Measurements from ENCODE around the gene ISLR. TPM values are rescaled to one million over a fixed set of nuclear protein-coding genes. Genes with fewer than 3 reads are reported as not detected.

The ISLR gene
- polyA plus RNA-seq, 4 donors: 37.2 to 94.5 (median 64.0) TPM

DNA sequence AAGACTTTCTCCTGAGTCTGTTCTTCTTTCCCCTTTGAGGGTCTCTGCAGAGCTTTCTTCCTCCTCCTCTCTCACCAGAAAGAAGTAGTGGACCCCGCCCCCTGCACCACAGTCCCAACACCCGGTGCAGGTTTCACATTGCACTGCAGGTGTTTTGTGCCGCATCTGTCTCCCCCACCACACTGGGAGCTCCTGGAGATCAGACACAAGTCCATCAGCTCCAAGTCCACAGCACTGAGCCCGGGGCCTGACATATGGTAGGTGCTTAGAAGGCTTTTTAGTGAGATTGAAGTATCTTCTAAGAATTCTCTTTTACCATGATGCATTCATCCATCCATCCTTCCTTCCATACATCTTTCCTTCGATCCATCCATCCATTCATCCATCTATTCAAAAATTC is 19.2 kb downstream of the ISLR start:
- DNase-seq (ENCODE audit: low read depth in 4 of 4, low spot score in 2 of 4): no peak

DNA sequence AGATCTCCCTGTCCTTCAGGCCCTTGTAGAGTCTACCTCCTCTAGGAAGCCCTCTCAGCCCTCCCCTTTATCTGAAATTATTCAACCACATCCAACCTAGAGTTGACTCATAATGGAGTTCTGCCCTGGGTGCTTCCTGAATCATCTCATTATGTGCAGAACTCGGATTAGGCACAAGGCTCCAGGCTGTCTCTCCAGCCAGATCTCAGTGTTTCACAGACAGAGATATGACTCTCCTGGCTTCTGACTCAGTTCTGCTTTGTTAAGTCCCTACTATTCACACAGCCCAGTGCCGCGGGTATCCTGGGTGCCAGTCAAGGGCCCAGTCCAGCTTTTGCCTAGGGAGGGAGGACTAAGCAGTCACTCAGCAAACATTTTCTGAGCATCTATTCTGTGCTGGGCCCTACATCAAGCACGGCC is 19.8 kb downstream of the ISLR start:
- DNase-seq (ENCODE audit: low read depth in 4 of 4, low spot score in 2 of 4): no peak

DNA sequence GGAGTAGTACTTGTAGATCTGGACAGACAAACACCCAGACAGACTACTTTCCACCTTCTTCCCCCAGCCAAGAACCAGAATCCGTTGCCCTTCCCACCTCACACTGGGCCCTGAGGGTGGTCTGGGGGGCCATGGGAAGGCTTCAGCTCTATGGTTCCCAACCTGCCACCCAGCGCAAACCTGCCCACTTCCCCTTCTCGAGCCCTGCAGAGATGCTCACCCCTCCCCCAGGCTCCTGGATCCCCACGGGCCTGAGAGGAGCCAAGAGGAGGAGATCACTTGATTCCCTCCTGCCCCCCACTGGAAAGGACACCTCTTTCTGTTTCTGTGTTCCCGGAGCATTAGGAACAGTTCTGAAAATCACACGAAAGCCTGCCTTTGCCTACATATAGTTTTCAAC is 20.4 kb downstream of the ISLR start:
- no peak for DNase-seq (ENCODE audit: low read depth in 4 of 4, low spot score in 2 of 4)

DNA sequence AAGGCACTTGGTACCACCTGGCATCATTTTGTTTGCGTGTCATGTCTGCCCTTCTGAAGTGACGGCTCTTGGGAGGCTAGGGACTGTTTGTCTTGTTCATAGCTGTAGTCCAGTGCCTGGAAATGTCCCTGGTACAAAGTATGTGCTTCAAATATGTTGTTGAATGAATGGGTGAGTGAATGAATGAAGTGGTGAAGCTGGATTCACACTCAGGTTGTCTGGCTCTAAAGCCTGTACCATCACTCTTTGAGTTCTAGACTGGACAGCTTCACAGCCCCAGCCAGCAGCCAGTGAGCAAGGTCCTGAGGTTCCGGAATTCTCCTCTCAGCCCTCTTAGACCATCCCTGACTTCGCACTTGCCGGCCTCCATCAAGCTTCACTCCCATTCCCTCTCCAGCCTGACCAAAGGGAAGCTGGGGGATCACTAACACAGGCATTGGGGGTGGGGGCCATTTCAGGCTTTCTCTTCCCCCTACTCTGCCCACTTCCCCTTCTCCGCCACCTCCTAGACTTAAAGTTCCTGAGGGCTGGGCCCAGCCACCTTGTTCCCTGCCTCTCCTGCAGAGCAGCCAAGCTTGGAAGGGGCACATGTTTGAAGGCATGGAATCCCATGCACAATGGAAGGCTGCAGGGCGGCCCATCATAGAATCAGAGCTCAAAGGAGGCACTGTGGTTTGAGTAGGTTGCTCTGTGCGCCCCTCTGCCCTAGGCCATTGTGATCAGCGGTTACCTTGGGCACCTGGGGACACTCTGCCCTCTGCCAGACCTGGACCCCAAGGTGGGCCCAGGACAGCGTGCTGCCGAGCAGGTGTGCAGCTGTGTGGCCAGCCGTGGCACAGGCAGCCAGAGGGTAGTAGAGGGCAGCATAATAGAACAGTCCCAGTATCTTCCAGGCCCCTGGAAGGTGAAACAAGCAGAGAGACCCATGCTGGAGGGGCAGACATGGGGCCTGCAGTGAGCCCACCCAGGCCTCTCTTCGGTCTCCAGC is 21.4 kb downstream of the ISLR start:
- no peak for DNase-seq (ENCODE audit: low read depth in 4 of 4, low spot score in 2 of 4)

DNA sequence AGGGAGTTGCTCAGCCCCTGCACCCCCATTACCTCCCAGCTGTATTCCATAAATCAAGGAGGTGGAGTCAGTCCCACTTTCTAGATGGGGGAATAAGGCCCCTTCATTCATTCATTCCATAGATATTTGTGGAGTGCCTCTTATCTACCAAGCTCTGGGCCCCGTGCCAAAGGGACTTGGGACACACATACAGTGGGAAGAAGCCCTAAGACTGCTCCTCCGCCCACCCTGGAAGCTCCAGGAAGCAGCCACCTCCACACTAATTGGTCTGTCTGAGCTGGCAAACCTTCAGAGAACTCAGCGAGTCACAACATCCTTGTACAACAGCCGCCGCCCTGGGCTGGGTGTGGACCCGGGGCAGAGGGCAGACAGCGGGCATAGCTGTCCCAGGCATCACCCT is 22.7 kb downstream of the ISLR start:
- DNase-seq (ENCODE audit: low read depth in 4 of 4, low spot score in 2 of 4): no peak

DNA sequence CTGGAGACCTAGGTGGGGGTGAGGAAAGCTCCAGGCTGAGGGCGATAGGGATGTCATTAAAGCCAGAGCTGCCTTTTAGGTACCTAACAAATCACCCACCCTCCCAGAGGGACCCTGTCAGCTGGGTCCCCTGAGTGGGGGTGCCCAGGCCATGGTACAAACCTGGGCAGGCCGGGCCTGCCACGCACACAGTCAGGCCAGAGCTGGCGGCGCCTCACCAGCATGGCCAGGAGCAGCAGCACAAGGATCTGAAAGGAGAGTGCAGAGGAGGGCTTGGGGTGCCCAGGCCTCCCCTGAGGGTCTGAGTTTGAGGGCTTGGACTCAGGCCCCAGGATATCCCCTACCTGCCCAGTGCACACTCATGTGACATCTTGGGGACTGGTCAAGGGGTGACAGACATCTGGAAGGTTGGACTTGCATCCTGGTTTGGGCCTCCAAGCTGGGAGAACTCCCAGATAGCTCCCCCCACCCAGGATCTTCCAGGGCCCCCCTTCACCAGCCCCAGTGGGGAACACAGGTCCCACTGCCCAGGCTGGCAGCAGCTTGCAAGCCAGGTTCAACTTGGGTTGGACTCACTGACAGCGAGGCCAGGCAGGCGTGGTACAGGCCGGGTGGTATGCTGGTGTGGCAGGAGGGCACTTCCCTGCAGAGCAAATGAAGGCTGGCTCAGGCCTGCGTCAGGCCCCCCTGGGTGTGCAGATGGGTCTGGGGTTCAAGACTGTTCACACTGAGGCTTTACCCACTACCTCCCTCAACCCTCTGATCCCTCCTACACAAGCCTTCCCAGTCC is 23.9 kb downstream of the ISLR start:
- no peak for DNase-seq (ENCODE audit: low read depth in 4 of 4, low spot score in 2 of 4)

DNA sequence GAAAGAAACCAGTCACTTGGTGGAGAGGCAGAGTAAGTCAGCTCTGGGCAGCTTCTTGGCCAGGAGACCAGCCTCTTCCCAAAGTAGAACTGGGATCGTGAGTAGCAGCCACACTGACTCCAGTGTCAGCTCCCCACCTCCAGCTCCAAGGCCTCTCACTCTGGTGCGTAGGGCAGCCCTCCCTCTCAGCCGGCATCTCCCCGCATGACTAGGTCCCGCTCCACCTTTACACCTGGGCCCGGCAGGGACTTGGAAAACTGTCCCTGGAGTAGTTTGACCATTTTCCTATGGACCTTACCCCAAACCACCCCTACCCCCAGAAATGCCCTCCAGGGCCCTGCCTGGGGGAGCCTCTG is 25.8 kb downstream of the ISLR start:
- no peak for DNase-seq (ENCODE audit: low read depth in 4 of 4, low spot score in 2 of 4)

DNA sequence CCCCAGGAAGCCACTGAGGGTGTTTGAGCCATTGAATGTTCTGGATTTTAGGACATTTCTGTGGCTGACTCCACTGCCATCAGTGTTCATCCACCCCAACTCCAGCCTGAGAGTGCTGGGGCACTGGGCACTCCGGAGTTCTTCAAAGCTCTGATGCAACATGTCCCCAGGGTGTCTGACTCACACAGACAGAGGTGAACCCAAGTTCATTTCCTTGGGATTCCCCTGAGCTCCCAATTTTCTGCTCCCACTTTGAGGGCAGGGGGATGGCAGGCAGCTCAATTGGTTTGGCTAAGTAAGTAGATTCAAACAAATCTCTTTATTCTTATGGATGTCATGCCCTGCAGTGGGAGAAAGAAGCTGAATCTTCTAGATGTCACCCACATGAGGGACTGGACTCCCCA is 26.9 kb downstream of the ISLR start:
- DNase-seq (ENCODE audit: low read depth in 4 of 4, low spot score in 2 of 4): no peak

DNA sequence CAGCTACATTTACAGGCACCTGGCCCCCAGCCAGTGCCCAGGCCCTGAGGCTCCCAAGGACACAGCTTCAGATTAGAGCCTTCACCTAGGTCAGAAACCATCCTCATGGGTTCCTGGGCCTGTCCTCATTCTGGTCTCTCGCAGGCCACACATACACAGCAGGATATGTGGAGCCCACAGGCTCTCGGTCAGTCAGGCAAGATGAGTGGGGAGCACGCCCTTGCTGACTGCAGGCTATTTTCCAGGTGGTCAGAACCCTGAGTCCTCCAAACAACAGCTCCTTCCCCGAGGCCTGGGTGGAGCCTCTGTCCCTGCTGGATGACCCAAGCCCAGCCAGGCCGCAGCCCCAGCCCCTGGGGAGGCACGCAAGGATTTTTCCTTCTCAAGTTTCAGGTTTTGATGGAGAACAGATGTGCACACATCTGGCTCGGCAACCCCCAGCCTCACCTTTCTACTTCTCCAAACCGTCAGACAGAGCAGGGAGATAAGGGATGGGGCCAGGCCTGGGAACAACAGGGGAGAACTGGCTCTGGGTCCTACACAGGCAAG is 27.4 kb downstream of the ISLR start:
- DNase-seq (ENCODE audit: low read depth in 4 of 4, low spot score in 2 of 4): no peak

DNA sequence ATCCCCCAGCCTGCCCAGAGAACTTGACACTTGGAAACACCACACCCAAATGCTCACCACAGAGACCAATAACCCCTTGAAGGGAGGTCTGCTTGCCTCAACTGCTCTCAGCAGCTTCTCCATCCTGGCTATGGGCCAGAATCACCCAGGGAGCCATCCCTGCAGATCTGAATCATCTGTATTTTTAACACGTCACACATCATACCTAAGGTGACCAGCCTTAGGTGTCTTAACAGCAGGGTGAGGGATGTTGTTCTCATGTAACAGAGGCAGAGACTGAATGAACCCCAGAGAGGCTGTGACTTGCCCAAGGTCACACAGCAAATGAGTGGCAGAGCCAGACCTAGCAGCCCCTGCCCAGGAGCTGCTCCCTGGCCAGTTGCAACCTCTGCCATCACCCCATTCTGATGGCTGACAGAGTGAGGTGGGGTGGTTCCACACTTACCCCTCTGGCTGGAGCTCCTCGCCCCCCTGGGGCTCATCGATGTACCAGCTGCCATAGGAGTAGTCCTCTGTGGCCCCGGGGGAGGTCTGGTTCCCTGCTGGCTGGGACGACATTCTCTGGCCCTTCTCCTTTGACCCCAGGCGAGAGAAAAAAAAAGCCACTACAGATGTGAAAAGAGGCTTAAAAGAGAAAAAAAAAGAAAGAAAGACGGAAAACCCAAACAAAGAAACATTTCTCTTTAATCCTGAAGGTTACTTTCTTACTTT is 28.4 kb downstream of the ISLR start:
- DNase-seq (ENCODE audit: low read depth in 4 of 4, low spot score in 2 of 4): no peak

DNA sequence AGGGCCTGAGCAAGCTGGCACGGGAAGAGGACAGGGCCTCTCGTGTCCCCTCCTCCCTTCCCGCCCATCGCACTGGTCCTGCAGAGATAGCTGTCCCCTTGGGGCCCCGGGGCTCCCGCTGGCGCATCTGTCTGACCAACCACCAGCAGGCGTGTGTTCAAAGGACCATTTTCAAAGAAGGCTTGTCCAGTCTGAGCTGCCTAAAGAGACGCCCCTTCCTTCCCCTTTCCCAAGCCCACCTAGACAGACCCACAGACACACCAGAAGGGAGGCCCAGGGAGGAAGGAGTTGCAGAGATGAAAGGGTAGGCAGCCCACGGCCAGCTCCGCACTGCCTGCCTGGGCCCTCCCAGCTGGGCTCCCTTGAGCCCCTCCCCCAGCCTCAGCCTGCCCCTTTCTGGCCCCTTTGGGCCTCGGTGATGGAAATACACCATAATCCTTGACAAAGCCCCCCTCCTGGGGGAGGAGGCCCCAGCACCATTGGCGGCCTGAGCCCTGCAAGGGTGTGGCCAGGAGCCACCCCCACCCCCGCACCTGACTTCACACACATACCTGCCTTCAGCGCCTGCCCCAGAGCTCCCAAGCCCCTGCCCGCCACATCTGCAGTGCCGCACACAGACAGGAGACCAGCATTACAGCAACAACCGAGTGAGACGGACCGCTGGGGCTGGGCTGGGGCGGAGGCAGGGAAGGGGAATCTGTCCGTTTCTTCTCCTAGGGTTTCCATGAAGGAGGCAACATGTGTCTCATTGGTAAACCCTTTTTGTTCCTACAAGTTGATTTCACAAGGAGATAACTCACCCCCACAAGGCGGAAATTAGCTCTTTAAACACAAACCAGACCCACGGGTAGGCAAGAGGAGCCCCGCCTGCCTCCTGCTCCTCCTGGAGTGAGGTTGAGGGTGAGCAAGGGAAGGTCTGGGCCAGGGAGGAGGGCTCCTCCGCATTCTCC is 29.2 kb downstream of the ISLR start, which contains the start of gene STRA6:
TSS of gene STRA6 (minus strand) at position 336 of the 950 bp plus-strand sequence. CDS start 520 bp downstream, outside the sequence.
- no peak for DNase-seq (ENCODE audit: low read depth in 4 of 4, low spot score in 2 of 4)

DNA sequence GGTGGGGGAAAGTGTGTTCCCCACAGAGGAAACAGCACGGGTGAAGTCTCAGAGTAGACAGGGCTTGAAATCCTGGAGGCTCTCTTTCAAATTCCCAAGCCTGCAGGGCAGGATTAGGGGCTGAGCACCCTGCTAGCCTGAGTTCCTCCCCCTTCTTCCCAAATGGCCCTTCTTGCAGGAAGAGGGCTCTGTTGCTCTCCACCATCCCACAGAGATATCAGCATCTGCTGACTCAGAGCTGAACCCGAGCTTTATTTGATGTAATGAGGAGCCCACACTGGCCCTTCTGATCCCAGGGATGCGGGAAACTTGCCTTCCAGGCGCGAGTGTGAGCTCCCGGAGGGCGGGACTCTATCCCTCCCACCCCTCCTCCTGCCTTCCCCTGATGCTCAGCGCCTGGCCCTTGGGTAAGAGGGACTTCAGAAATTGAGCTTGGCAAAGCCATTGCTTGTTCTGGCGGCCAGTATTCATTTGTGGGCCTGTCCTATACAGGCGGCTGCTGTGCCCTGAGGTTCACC is 30.5 kb downstream of the ISLR start:
- no peak for DNase-seq (ENCODE audit: low read depth in 4 of 4, low spot score in 2 of 4)

DNA sequence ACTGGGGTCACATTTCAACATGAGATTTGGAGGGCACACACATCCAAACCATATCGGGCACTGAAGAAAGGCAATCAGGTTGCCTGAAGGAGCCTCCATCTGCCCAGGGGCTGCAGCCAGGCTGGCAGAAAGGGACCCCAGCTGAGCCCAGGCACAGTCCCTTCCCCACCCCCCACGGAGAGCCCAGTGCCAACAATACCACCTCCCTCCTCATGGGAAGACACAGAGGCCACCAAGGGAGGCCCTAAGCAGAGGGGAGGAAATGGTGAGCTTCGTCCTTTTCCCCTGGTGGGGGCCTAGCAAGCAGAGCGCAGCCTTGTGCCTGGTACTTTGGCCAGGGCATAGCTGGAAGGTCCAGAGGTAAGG is 32.1 kb downstream of the ISLR start:
- DNase-seq (ENCODE audit: low read depth in 4 of 4, low spot score in 2 of 4): no peak

DNA sequence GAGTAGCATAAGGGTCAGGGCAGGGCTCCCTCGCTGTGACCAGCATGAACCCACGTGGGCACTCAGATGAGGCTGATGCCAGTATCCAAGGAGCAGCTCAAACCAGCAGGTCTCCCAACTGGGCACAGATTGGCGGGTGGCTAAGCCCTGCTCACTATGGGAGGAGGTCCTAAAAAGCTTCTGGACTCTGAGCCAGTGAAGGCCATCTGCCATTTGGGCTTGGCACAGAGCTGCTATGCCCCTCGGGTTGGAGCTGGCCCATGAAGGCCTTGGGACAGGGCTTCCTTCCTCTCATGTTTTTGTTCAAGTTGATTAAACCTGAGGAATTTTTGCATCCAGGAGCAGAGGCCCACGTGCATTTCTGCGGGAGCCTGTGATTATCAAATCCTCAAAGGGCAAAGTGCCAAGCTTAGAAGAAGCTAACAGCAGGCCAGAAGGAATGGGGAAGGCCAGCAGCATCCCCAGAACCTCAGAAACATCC is 33.3 kb downstream of the ISLR start:
- no peak for DNase-seq (ENCODE audit: low read depth in 4 of 4, low spot score in 2 of 4)

DNA sequence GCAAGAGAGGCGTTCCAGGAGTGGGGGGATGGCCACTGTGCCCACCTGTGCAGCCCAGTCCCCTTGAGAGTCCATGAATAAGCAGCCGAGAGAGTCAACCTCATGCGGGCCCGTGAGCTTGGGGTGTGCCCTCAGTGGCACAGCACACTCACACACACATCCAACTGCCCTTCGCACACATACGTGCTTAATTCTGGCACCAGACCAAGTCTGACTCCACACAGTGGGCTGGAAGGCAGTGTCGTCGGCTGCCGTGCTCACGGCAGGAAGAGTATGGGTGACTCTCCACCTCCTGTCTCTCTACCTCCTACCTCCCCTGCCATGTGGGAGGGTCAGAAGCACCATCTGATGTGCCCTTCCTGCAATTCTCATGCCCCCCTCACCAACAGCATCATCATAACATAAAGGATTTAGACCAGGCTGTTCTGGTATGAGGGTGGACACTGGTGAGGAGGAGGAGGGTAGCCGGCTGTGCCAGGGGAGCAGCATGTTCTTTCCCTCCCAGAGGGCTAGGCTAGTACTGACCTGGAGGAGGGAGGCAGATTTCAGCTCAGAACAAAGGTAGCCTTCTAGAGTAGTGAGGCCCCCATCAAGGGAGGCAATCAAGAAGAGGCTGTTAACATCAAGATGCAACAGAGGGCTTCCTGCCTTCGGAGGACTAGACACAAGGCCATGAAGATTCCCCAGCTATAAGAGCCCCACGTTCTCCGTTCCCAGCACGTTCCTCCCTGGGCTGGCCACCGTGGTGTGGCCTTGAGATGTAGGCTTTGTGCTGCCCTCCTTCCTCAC is 34.3 kb downstream of the ISLR start:
- DNase-seq (ENCODE audit: low read depth in 4 of 4, low spot score in 2 of 4): no peak

DNA sequence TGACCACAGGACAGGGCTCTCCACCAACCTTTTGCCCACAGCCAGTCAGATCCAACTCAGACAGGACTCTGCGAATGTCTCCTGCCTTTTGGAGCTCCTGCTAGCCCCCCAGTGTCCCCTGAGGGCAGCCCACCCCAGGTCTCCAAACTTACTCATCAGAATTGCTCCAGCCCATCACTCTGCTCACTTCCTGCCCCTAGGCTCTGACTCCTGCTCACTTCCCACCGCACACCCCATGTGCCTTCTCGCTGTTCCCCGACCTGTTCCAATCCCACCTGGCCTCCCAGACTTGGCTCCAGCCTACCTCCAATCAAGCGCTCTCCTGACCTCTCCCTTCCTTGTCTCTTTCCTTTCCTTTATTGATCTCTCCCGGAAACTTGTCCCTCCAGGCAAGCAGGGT is 35.0 kb downstream of the ISLR start:
- DNase-seq (ENCODE audit: low read depth in 4 of 4, low spot score in 2 of 4): no peak

DNA sequence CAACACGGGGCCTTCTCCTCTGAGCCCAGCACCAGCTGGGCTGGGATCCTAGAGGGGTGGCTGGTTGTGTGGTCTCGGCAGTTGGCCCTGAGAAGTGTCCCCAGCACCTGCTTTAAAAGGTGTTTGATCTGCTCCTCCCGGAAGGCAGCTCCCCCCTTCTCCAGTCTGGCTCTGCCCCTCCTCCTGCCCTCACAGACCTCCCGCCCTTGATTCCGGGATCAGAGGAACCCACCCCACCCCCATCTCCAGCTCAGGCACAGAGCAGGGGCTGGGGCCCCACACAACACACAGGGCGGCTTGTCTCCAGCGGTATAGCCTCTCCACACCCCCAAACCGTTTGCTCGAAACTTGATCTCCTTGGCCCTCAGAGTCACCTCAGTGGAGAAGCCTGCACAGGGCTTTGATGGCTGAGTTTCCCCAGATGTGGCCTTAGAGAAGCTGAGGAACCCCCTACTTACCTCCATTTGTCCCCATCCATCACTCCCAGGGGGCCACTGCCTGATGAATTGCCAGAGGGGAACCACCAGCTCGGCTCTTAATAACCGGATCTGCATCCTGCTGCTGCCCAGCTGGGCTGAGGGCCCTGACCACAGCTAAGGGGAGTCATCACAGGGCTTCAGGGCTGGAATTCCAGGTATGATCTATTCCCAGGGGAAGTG is 35.5 kb downstream of the ISLR start:
- DNase-seq (ENCODE audit: low read depth in 4 of 4, low spot score in 2 of 4): no peak

DNA sequence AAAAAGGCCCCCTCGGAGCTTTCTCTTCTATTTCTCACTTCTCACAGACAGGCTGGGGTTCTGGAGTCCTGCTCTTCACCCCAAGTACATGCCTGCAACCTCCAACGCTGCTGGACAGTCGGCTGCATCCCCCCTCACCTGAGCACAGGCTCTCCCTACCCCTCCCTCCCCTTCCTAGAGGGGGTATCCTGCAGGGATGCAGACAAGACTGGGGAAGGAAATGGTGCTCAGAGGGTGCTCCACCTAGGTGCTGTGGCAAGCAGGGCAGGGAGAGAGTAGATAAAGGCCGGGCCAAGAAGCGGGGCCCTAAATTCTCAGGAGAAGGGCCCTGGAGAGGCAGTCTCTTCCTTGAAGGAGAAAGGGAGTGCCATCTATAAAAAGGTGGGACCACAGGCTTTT is 36.0 kb downstream of the ISLR start:
- DNase-seq (ENCODE audit: low read depth in 4 of 4, low spot score in 2 of 4): no peak
